AG09319 (cell line): ENCODE measurements around the gene SPEG.

Source experiments
- DNase-seq: peaks from one replicate; pipeline ENCODE4 v3.0.0-alpha.2; 2010; ENCODE audit warnings: low read depth; ENCODE audit errors: extremely low read depth
- CTCF ChIP-seq: IDR thresholded peaks from 2 replicates; pipeline ENCODE4 v1.5.1; 2011; ENCODE audit warnings: low read depth, mild to moderate bottlenecking, inconsistent platforms, low read length, moderate library complexity

Gene SPEG

GRCh38 chr2:219419331-219420197 is 15.1 kb upstream of the SPEG start:
- no peak for DNase-seq

GRCh38 chr2:219420687-219421086 is 14.0 kb upstream of the SPEG start:
- DNase-seq: no peak
- no peak for TF ChIP-seq CTCF

More at GRCh38 chr2:219419331-219420197, 15.1 kb upstream of the SPEG start:
- TF ChIP-seq CTCF: no peak

GRCh38 chr2:219421323-219421722 is 13.3 kb upstream of the SPEG start:
- no peak for DNase-seq
- TF ChIP-seq CTCF: no peak

GRCh38 chr2:219422952-219423534 is 11.6 kb upstream of the SPEG start:
- no peak for DNase-seq
- TF ChIP-seq CTCF: no peak

GRCh38 chr2:219423652-219424377 is 10.8 kb upstream of the SPEG start:
- DNase-seq: no peak
- TF ChIP-seq CTCF: no peak

- DNase-seq: no peak
- no peak for TF ChIP-seq CTCF
Observed at GRCh38 chr2:219425238-219426067, 9.2 kb upstream of the SPEG start.
